Cardiac muscle cell (in vitro differentiated cells and primary cell): ENCODE results near the gene LZIC. TPM values are rescaled to one million over a fixed set of nuclear protein-coding genes. Genes with fewer than 3 reads are reported as not detected.

Source experiments
- DNase-seq, 2 donors: peaks; one replicate each; pipeline versions ENCODE4 v3.0.0 to v3.0.0-alpha.2; 2010 to 2017; ENCODE audit warnings: low read depth in 1 of 2, low spot score in 1 of 2
- H3K27ac ChIP-seq: fragments of 200-600 bp; sonication (generic); 2 replicates; pipeline ENCODE4 v1.5.1; 2016
- H3K27me3 ChIP-seq: fragments of 200-600 bp; sonication (generic); 2 replicates; pipeline ENCODE4 v1.6.0; 2016; ENCODE audit warnings: control low read depth
- H3K36me3 ChIP-seq: fragments of 200-600 bp; sonication (generic); 2 replicates; pipeline ENCODE4 v1.5.1; 2016; ENCODE audit warnings: control low read depth
- H3K4me1 ChIP-seq: fragments of 200-600 bp; sonication (generic); 2 replicates; pipeline ENCODE4 v1.8.1; 2017; ENCODE audit warnings: low read depth, mild to moderate bottlenecking, mixed run types
- H3K4me3 ChIP-seq: fragments of 200-600 bp; sonication (generic); 2 replicates; pipeline ENCODE4 v1.5.1; 2016; ENCODE audit warnings: mild to moderate bottlenecking
- H3K9me3 ChIP-seq: fragments of 200-600 bp; sonication (generic); 2 replicates; pipeline ENCODE4 v1.5.1; 2017; ENCODE audit warnings: low read depth, mild to moderate bottlenecking, control low read depth
- CTCF ChIP-seq: IDR thresholded peaks from 2 replicates; pipeline ENCODE4 v1.5.1; 2012; ENCODE audit warnings: low read depth, mild to moderate bottlenecking, low read length
- polyA plus RNA-seq: library from polyadenylated mRNA; unstranded; fragments of >200 nt; fragmentation: Nextera tagmentation; extraction: Ambion mirVana; gene quantifications from 2 replicates; pipeline ENCODE4 v1.2.1, GENCODE V29; 2016
- total RNA-seq: library from RNA; depleted of rRNA; stranded (reverse); fragments of >200 nt; gene quantifications from 2 replicates; pipeline ENCODE4 v1.2.3, GENCODE V29; 2016

LZIC gene
- total and polyA plus RNA-seq, 2 experiments from 2014 or later: 34.2 to 35.4 TPM

- no peak for DNase-seq
- H3K27ac ChIP-seq: peak overlapping the region; percentile 26
- H3K9me3 ChIP-seq: no peaks in the 10 kb centered on the region
Measured at GRCh38 chr1:9905010-9905409, 38.2 kb downstream of the LZIC start.

GRCh38 chr1:9904596-9904995, 38.6 kb downstream of the LZIC start:
- no peak for DNase-seq
- peaks cover 37% of the 10 kb centered on the region for H3K4me1 ChIP-seq
- H3K36me3 ChIP-seq: no peaks in the 10 kb centered on the region
- no peaks in the 10 kb centered on the region for H3K27me3 ChIP-seq
- peak overlapping the region; percentile 26 for H3K27ac ChIP-seq
- H3K4me3 ChIP-seq: no peak overlapping the region
- H3K9me3 ChIP-seq: no peaks in the 10 kb centered on the region
- no peak for TF ChIP-seq CTCF

More at GRCh38 chr1:9905010-9905409, 38.2 kb downstream of the LZIC start:
- no peak for TF ChIP-seq CTCF
- Histone ChIP-seq H3K36me3 (no peaks in the 10 kb centered on the region), H3K4me1 (peaks cover 37% of the 10 kb centered on the region), H3K4me3 (no peak overlapping the region), H3K27me3 (no peaks in the 10 kb centered on the region)

GRCh38 chr1:9903801-9904527, 39.2 kb downstream of the LZIC start:
- Histone ChIP-seq H3K9me3 (no peaks in the 10 kb centered on the region), H3K4me3 (no peak overlapping the region), H3K27me3 (no peaks in the 10 kb centered on the region), H3K27ac (peak overlapping the region; percentile 26), H3K4me1 (peaks cover 33% of the 10 kb centered on the region), H3K36me3 (no peaks in the 10 kb centered on the region)
- no peak for TF ChIP-seq CTCF
- no peak for DNase-seq

GRCh38 chr1:9902060-9902452, 41.1 kb downstream of the LZIC start:
- no peaks in the 10 kb centered on the region for H3K27me3 ChIP-seq
- TF ChIP-seq CTCF: no peak
- H3K36me3 ChIP-seq: no peaks in the 10 kb centered on the region
- peak overlapping the region; percentile 89 for H3K27ac ChIP-seq
- DNase-seq: no peak
- no peaks in the 10 kb centered on the region for H3K9me3 ChIP-seq
- no peak overlapping the region for H3K4me3 ChIP-seq
- peaks cover 32% of the 10 kb centered on the region for H3K4me1 ChIP-seq

GRCh38 chr1:9901148-9902059, 41.8 kb downstream of the LZIC start:
- H3K9me3 ChIP-seq: no peaks in the 10 kb centered on the region
- no peak for TF ChIP-seq CTCF
- no peaks in the 10 kb centered on the region for H3K36me3 ChIP-seq
- no peaks in the 10 kb centered on the region for H3K27me3 ChIP-seq
- DNase-seq: peak in 1 of 2 donors; percentile 24
- no peak overlapping the region for H3K4me3 ChIP-seq
- peaks cover 32% of the 10 kb centered on the region for H3K4me1 ChIP-seq
- peak overlapping the region; percentile 89 for H3K27ac ChIP-seq
